GM23338 (cell line): Measurements from ENCODE around the gene SUPT3H.
"Not testable (repeated sequence)": the region's sequence is repeated elsewhere in the genome, so short reads cannot be mapped to it uniquely, and the experiment has no call there.

Experiments used
- EZH2 ChIP-seq: fragments of 200-600 bp; sonication (generic); IDR thresholded peaks from one replicate; pipeline ENCODE4 v1.8.0; 2017; ENCODE audit warnings: antibody characterized with exemption, mild to moderate bottlenecking, low read depth; ENCODE audit not compliant: unreplicated experiment
- EZH2phosphoT487 ChIP-seq: fragments of 200-600 bp; sonication (generic); IDR thresholded peaks from one replicate; pipeline ENCODE4 v1.8.1; 2018; ENCODE audit warnings: antibody characterized with exemption; ENCODE audit not compliant: unreplicated experiment
- JUNB ChIP-seq: IDR thresholded peaks from one replicate; pipeline ENCODE4 v1.6.1; 2016; ENCODE audit warnings: antibody characterized with exemption; ENCODE audit not compliant: unreplicated experiment
- NANOG ChIP-seq: IDR thresholded peaks from 2 replicates; pipeline ENCODE4 v1.6.1; 2016; ENCODE audit warnings: antibody characterized with exemption, borderline replicate concordance
- POLR2AphosphoS5 ChIP-seq: IDR thresholded peaks from 2 replicates; pipeline ENCODE4 v1.6.1; 2016; ENCODE audit warnings: antibody characterized with exemption, low read depth
- ZNF331 ChIP-seq: fragments of 250-450 bp; sonication (Bioruptor Pico); IDR thresholded peaks from 2 replicates; pipeline ENCODE4 v1.5.0; 2020; ENCODE audit warnings: low read depth, mild to moderate bottlenecking, moderate library complexity
- ZNF462 ChIP-seq: fragments of 250-450 bp; sonication (Bioruptor Pico); IDR thresholded peaks from 2 replicates; pipeline ENCODE4 v1.5.0; 2020; ENCODE audit warnings: mild to moderate bottlenecking, moderate library complexity
- TF ChIP-seq, protein P1 (sequence below), 2 experiments: fragments of 200-600 bp in 1 of 2; sonication (generic) in 1 of 2; conservative IDR thresholded peaks; 2 replicates each; pipeline versions ENCODE4 v1.5.1 to v1.6.1; 2016 to 2017; ENCODE audit warnings: antibody characterized with exemption in 2 of 2, low read depth in 2 of 2, mild to moderate bottlenecking in 2 of 2, moderate library complexity in 1 of 2

GRCh38 chr6:45286707-45287106 lies 91.0 kb downstream of the SUPT3H start:
- TF ChIP-seq, protein P1, sequence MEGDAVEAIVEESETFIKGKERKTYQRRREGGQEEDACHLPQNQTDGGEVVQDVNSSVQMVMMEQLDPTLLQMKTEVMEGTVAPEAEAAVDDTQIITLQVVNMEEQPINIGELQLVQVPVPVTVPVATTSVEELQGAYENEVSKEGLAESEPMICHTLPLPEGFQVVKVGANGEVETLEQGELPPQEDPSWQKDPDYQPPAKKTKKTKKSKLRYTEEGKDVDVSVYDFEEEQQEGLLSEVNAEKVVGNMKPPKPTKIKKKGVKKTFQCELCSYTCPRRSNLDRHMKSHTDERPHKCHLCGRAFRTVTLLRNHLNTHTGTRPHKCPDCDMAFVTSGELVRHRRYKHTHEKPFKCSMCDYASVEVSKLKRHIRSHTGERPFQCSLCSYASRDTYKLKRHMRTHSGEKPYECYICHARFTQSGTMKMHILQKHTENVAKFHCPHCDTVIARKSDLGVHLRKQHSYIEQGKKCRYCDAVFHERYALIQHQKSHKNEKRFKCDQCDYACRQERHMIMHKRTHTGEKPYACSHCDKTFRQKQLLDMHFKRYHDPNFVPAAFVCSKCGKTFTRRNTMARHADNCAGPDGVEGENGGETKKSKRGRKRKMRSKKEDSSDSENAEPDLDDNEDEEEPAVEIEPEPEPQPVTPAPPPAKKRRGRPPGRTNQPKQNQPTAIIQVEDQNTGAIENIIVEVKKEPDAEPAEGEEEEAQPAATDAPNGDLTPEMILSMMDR (conservative IDR thresholded peaks at IDR 0.05; ENCODE audit: low read depth in 2 of 2): not testable (repeated sequence)
- not testable (repeated sequence) for TF ChIP-seq ZNF462 (CRISPR knock-in tag); EZH2; ZNF331 (CRISPR knock-in tag); POLR2AphosphoS5; NANOG; EZH2phosphoT487; JUNB
